Measurements from ENCODE around the gene ASB12. TPM values are rescaled to one million over a fixed set of nuclear protein-coding genes. Genes with fewer than 3 reads are reported as not detected.

Gene ASB12
- total RNA-seq, 4 donors from 2014 or later: 0.38 TPM; not detected in 3

DNA sequence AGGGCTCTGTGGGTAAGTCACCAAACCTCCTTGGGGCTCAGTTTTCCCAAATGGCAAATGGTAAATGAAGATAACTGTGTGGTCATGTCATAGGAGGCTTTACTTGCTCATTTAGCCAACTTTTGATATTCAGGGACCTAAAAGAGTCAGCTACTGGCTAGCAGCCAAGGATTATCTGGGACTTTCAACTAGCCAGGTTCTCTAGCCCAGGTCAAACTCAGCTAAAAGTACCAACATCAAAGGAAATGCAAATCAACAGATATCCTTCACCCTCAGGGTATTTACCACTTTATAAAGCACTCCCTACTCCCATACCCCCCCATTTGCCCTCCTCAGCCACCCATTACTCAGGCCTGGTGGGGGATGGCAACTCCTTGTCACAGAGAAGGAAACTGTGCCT lies 32.4 kb downstream of the ASB12 start:
- no peaks in the 10 kb centered on the region for H3K27me3 ChIP-seq
- TF ChIP-seq POLR2AphosphoS5 (IDR thresholded peaks at IDR 0.05): no peak
- TF ChIP-seq CTCF (IDR thresholded peaks at IDR 0.05): no peak
- no peak for TF ChIP-seq EP300 (IDR thresholded peaks at IDR 0.05)
- no peak for TF ChIP-seq POLR2A (IDR thresholded peaks at IDR 0.05)
- H3K9me3 ChIP-seq: no peaks in the 10 kb centered on the region
- H3K27ac ChIP-seq: no peak overlapping the region
- H3K36me3 ChIP-seq: no peaks in the 10 kb centered on the region
- no peak overlapping the region for H3K4me3 ChIP-seq
- DNase-seq (ENCODE audit: low spot score in 2 of 2): no peak
- H3K4me1 ChIP-seq: no peaks in the 10 kb centered on the region

- H3K27ac ChIP-seq: no peak overlapping the region
- TF ChIP-seq CTCF (IDR thresholded peaks at IDR 0.05) (no peak), POLR2AphosphoS5 (IDR thresholded peaks at IDR 0.05) (no peak), EP300 (IDR thresholded peaks at IDR 0.05) (no peak), POLR2A (IDR thresholded peaks at IDR 0.05) (no peak)
- H3K27me3 ChIP-seq: no peaks in the 10 kb centered on the region
- H3K4me3 ChIP-seq: no peak overlapping the region
- peaks cover 5% of the 10 kb centered on the region for H3K36me3 ChIP-seq
- no peaks in the 10 kb centered on the region for H3K9me3 ChIP-seq
- 80% methylated on average over 3 of the region's 3 CpGs for WGBS
- H3K4me1 ChIP-seq: no peaks in the 10 kb centered on the region
- no peak for DNase-seq (ENCODE audit: low spot score in 2 of 2)
These were observed 33.8 kb downstream of the ASB12 start for GRCh38 chrX:64196606-64197005.

DNA sequence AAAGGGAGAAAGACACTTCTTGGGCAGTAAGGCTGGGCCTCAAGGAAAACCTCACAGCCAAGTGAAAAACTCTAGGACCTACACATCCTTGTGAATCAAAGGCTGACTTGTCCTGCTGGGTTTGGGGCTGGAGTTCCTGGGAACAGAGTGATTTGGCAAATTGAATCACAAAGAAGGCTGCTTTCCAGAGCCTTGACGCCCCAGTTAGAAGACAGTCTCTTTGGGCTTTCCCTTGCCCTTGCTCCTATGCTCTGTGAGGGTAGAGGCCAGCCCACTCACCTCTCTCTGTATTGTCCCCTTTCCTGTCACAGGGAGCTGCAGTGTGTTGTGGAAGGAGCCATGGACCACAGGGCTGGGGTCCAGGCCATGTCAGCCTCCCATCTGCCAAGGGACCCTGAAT lies 34.5 kb downstream of the ASB12 start:
- Histone ChIP-seq H3K27me3 (no peaks in the 10 kb centered on the region), H3K4me3 (no peak overlapping the region), H3K9me3 (no peaks in the 10 kb centered on the region), H3K36me3 (peaks cover 10% of the 10 kb centered on the region), H3K4me1 (no peaks in the 10 kb centered on the region), H3K27ac (no peak overlapping the region)
- TF ChIP-seq EP300 (IDR thresholded peaks at IDR 0.05): no peak
- TF ChIP-seq POLR2A (IDR thresholded peaks at IDR 0.05): no peak
- TF ChIP-seq POLR2AphosphoS5 (IDR thresholded peaks at IDR 0.05): no peak
- no peak for TF ChIP-seq CTCF (IDR thresholded peaks at IDR 0.05)
- 43% methylated on average over 1 of the region's 1 CpG for WGBS
- no peak for DNase-seq (ENCODE audit: low spot score in 2 of 2)

DNA sequence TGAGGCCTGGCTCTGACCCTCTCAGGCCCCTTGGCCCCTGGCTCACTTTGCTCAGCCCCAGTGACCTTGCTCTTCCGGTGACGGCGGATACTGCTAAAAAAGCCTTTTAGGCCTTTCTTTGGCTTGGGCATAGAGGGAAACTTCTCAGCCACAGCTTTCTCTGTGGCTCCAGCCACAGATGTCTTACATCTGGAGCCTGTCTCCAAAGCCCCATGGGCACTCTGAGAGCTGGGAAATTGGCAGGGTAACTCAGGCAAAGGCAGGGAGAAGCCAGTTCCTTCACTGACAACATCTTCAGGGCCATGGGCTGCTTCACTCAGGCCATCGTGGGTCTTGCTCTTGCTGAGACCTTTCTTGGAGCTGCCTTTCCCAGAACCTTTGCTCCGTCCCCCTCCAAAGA lies 37.7 kb downstream of the ASB12 start:
- Histone ChIP-seq H3K27me3 (no peaks in the 10 kb centered on the region), H3K36me3 (peaks cover 16% of the 10 kb centered on the region)

DNA sequence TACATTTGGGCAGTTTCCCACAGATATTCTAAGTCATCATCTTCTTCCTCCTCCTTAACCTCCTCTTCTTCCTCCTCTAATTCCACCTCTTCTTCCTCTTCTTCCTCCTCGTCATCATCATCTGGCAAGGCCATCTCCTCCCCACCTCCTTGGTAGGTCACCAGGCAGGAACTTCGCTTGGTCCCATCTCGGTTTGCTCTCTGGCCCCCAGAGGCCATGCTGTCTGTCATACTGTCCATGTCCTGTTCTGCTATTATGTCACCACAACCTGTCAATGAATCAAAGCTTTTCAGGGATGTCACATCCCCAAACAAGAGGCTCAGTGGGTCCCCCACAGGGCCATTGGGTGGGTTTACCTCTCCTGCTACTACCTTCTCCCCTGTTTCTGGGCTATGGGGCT lies 38.4 kb downstream of the ASB12 start:
- no peak for DNase-seq (ENCODE audit: low spot score in 2 of 2)
- Histone ChIP-seq H3K4me1 (no peaks in the 10 kb centered on the region), H3K36me3 (peaks cover 16% of the 10 kb centered on the region), H3K4me3 (no peak overlapping the region), H3K9me3 (no peaks in the 10 kb centered on the region), H3K27me3 (no peaks in the 10 kb centered on the region), H3K27ac (no peak overlapping the region)
- no peak for TF ChIP-seq CTCF (IDR thresholded peaks at IDR 0.05)
- TF ChIP-seq EP300 (IDR thresholded peaks at IDR 0.05): no peak
- no peak for TF ChIP-seq POLR2A (IDR thresholded peaks at IDR 0.05)
- 95% methylated on average over 3 of the region's 3 CpGs for WGBS

More for the DNA sequence above, 37.7 kb downstream of the ASB12 start:
- WGBS: 63% methylated on average over 2 of the region's 5 CpGs
- no peak for DNase-seq (ENCODE audit: low spot score in 2 of 2)
- no peak overlapping the region for H3K4me3 ChIP-seq
- no peak for TF ChIP-seq POLR2A (IDR thresholded peaks at IDR 0.05)
- no peak for TF ChIP-seq EP300 (IDR thresholded peaks at IDR 0.05)
- TF ChIP-seq CTCF (IDR thresholded peaks at IDR 0.05): no peak
- no peak for TF ChIP-seq POLR2AphosphoS5 (IDR thresholded peaks at IDR 0.05)
- no peaks in the 10 kb centered on the region for H3K9me3 ChIP-seq
- no peaks in the 10 kb centered on the region for H3K4me1 ChIP-seq
- no peak overlapping the region for H3K27ac ChIP-seq

All from suprapubic skin (tissue), 4 donors.